ENCODE measurements around the gene SCAF4. TPM values are rescaled to one million over a fixed set of nuclear protein-coding genes. Genes with fewer than 3 reads are reported as not detected.

The SCAF4 gene
- total and polyA plus RNA-seq, 2 of the 8 experiments (the other 6 are each of a cell fraction or from before 2014, with no cell fraction given), result 28.9 to 55.1 TPM

DNA sequence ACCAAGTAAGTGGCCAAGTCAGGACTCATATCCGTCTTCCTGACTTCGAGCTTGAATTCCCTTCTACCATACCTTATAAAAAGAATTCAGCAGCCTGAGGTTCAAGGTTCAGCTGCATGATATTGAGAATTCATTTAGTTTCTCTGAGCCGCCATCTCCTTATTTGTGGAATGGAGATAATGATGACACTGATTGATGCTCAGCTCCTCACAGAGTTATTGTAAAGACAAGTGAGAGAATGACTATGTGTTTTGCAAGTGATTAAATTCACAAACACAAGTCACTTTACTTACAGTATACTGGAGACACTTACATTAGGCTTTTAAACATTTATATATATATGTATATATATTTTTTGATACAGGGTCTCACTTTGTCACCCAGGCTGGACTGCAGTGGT, 39.8 kb upstream of the SCAF4 start (continued):
- TF ChIP-seq POU5F1 (IDR thresholded peaks at IDR 0.05; ENCODE audit: low read depth, low read length) (no peak), TBP (IDR thresholded peaks at IDR 0.05; ENCODE audit: low read depth, low read length) (no peak), JUND (IDR thresholded peaks at IDR 0.05; ENCODE audit: low read length) (no peak), PHF8 (conservative IDR thresholded peaks at IDR 0.05; ENCODE audit: low read depth, low read length) (no peak), TAF1 (IDR thresholded peaks at IDR 0.05; ENCODE audit: low read depth, low read length) (no peak), MAFK (IDR thresholded peaks at IDR 0.05; ENCODE audit: low read depth, low read length) (no peak)
- TF ChIP-seq, protein P1, sequence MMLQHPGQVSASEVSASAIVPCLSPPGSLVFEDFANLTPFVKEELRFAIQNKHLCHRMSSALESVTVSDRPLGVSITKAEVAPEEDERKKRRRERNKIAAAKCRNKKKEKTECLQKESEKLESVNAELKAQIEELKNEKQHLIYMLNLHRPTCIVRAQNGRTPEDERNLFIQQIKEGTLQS (IDR thresholded peaks at IDR 0.05; ENCODE audit: insufficient read depth, low read depth, low read length), result no peak
